Measurements from ENCODE around the gene DNAAF8.

DNA sequence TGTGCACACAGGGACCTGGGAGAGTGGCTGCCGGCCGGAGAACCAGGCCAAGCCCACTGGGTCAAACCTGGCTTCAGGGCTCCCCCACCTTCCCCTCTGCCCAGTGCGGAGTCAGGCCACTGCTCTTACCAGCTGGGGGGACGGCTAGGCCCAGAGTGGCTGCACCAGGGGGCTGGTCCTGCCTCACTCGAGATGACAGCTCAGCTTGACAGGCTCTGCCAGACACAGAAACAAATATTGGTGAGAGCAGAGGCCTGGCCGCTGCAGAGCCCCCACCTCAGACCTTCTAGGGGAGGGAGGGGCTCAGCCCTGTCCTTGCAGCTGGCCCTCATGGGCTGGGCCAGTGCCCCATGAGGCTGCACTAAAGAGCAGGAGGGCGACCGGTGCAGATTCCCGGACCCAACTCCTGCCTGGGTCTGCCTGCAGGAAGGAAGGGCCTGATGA, 36.5 kb upstream of the DNAAF8 start:
- TF ChIP-seq, protein P1, sequence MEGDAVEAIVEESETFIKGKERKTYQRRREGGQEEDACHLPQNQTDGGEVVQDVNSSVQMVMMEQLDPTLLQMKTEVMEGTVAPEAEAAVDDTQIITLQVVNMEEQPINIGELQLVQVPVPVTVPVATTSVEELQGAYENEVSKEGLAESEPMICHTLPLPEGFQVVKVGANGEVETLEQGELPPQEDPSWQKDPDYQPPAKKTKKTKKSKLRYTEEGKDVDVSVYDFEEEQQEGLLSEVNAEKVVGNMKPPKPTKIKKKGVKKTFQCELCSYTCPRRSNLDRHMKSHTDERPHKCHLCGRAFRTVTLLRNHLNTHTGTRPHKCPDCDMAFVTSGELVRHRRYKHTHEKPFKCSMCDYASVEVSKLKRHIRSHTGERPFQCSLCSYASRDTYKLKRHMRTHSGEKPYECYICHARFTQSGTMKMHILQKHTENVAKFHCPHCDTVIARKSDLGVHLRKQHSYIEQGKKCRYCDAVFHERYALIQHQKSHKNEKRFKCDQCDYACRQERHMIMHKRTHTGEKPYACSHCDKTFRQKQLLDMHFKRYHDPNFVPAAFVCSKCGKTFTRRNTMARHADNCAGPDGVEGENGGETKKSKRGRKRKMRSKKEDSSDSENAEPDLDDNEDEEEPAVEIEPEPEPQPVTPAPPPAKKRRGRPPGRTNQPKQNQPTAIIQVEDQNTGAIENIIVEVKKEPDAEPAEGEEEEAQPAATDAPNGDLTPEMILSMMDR (IDR thresholded peaks at IDR 0.05; ENCODE audit: low read depth, low read length, poor library complexity, severe bottlenecking): no peak
- no peak for TF ChIP-seq EZH2phosphoT487 (IDR thresholded peaks at IDR 0.05; ENCODE audit: borderline replicate concordance, low read length)

All from DOHH2 (cell line).